OCI-LY3 (cell line): ENCODE measurements around the gene SFRP5.

Experiments
- H2AFZ ChIP-seq: fragments of 200-600, 300-600 bp; shearing (Covaris generic); 2 replicates; pipeline ENCODE4 v1.6.0; 2014; ENCODE audit warnings: antibody characterized with exemption, low read depth, low read length
- H3K27ac ChIP-seq: fragments of 200-600, 300-600 bp; sonication (generic); 2 replicates; pipeline ENCODE4 v1.5.1; 2014; ENCODE audit warnings: mild to moderate bottlenecking, low read length, moderate library complexity, mixed read lengths
- H3K27me3 ChIP-seq: fragments of 200-600, 300-600 bp; sonication (generic); 2 replicates; pipeline ENCODE4 v1.6.1; 2014; ENCODE audit warnings: low read depth, low read length, mixed read lengths
- H3K36me3 ChIP-seq: fragments of 200-600, 300-600 bp; sonication (generic); replicated peaks from 2 replicates; pipeline ENCODE3; 2014; ENCODE audit warnings: low read depth, low read length, mixed read lengths
- H3K4me1 ChIP-seq: fragments of 300-600, 200-600 bp; sonication (generic); 2 replicates; pipeline ENCODE4 v1.6.1; 2014; ENCODE audit warnings: low read length, mixed read lengths
- H3K4me2 ChIP-seq: fragments of 200-600, 300-600 bp; sonication (generic); 2 replicates; pipeline ENCODE4 v1.6.1; 2014; ENCODE audit warnings: low read length, mixed read lengths
- H3K4me3 ChIP-seq: fragments of 300-600, 200-600 bp; sonication (generic); 2 replicates; pipeline ENCODE4 v1.5.1; 2014; ENCODE audit warnings: antibody characterized with exemption, mild to moderate bottlenecking, low read length, moderate library complexity
- H3K79me2 ChIP-seq: fragments of 300-600, 200-600 bp; shearing (Covaris generic); 2 replicates; pipeline ENCODE4 v1.6.1; 2014; ENCODE audit warnings: mild to moderate bottlenecking, low read length, mixed read lengths
- H3K9ac ChIP-seq: fragments of 300-600, 200-600 bp; shearing (Covaris generic); 2 replicates; pipeline ENCODE4 v1.6.0; 2014; ENCODE audit warnings: mild to moderate bottlenecking, low read length, moderate library complexity
- H3K9me3 ChIP-seq: fragments of 200-600, 300-600 bp; shearing (Covaris generic); 2 replicates; pipeline ENCODE4 v1.6.1; 2014; ENCODE audit warnings: low read length, mixed read lengths; ENCODE audit not compliant: insufficient read depth
- H4K20me1 ChIP-seq: fragments of 200-600, 300-600 bp; sonication (generic); 2 replicates; pipeline ENCODE4 v1.6.1; 2016; ENCODE audit warnings: low read length, mixed read lengths; ENCODE audit not compliant: insufficient read depth
- CTCF ChIP-seq: fragments of 200-600, 300-600 bp; sonication (generic); IDR thresholded peaks from 2 replicates; pipeline ENCODE4 v1.5.1; 2014; ENCODE audit warnings: antibody characterized with exemption, low read length, low read depth
- EZH2phosphoT487 ChIP-seq: fragments of 200-600 bp; shearing (Covaris generic); IDR thresholded peaks from 2 replicates; pipeline ENCODE4 v1.6.1; 2018; ENCODE audit warnings: antibody characterized with exemption, mixed run types, low read depth

Gene SFRP5

GRCh38 chr10:97771055-97771891, 526 bp downstream of the SFRP5 start:
- Histone ChIP-seq H3K4me2 (no peak overlapping the region), H3K4me1 (no peaks in the 10 kb centered on the region), H3K27me3 (no peaks in the 10 kb centered on the region), H4K20me1 (no peaks in the 10 kb centered on the region), H3K4me3 (no peak overlapping the region), H3K79me2 (no peaks in the 10 kb centered on the region), H3K27ac (no peak overlapping the region), H2AFZ (no peak overlapping the region), H3K9ac (no peak overlapping the region), H3K36me3 (no peaks in the 10 kb centered on the region), H3K9me3 (no peaks in the 10 kb centered on the region)
- no peak for TF ChIP-seq EZH2phosphoT487
- no peak for TF ChIP-seq CTCF

GRCh38 chr10:97770255-97770654, 1.5 kb downstream of the SFRP5 start:
- Histone ChIP-seq H3K27me3 (no peaks in the 10 kb centered on the region), H3K4me3 (no peak overlapping the region), H3K27ac (no peak overlapping the region), H3K4me2 (no peak overlapping the region), H3K9me3 (no peaks in the 10 kb centered on the region), H2AFZ (no peak overlapping the region), H3K4me1 (no peaks in the 10 kb centered on the region), H3K79me2 (no peaks in the 10 kb centered on the region), H4K20me1 (no peaks in the 10 kb centered on the region), H3K36me3 (no peaks in the 10 kb centered on the region), H3K9ac (no peak overlapping the region)
- TF ChIP-seq CTCF (no peak), EZH2phosphoT487 (no peak)

GRCh38 chr10:97768322-97769315, 3.2 kb downstream of the SFRP5 start:
- Histone ChIP-seq H2AFZ (no peak overlapping the region), H3K36me3 (no peaks in the 10 kb centered on the region), H3K9me3 (no peaks in the 10 kb centered on the region), H3K27ac (no peak overlapping the region), H4K20me1 (no peaks in the 10 kb centered on the region), H3K4me1 (peaks cover 11% of the 10 kb centered on the region), H3K27me3 (no peaks in the 10 kb centered on the region), H3K79me2 (no peaks in the 10 kb centered on the region), H3K4me3 (no peak overlapping the region), H3K4me2 (no peak overlapping the region), H3K9ac (no peak overlapping the region)
- TF ChIP-seq CTCF (no peak), EZH2phosphoT487 (no peak)
